Transverse colon (tissue), 4 donors: ENCODE data around the gene LRRC4C.

Experiments
- CTCF ChIP-seq, 5 experiments: fragments of 200-600 bp in 3 of 5; fragments of 450-650 bp in 2 of 5; sonication (generic) in 3 of 5; IDR thresholded peaks; 1 replicate in 2 of 5; 2 replicates in 3 of 5; pipeline ENCODE4 v1.5.1; 2016 to 2017; ENCODE audit warnings: antibody characterized with exemption in 5 of 5, inconsistent platforms in 3 of 5, mild to moderate bottlenecking in 2 of 5, moderate library complexity in 1 of 5
- POLR2A ChIP-seq: fragments of 450-650 bp; IDR thresholded peaks from one replicate; pipeline ENCODE4 v1.6.1; 2016; ENCODE audit warnings: antibody characterized with exemption, mild to moderate bottlenecking, moderate library complexity
- POLR2AphosphoS5 ChIP-seq, 3 donors: sonication (generic); formaldehyde crosslinking; IDR thresholded peaks; one replicate each; pipeline ENCODE4 v1.6.1; 2016; ENCODE audit warnings: antibody characterized with exemption in 3 of 3

GRCh38 chr11:40125054-40125453 lies 1334.4 kb downstream of the LRRC4C start:
- TF ChIP-seq CTCF (IDR thresholded peaks at IDR 0.05) (peak in 1 of 5 experiments; percentile 17), POLR2AphosphoS5 (IDR thresholded peaks at IDR 0.05) (no peak), POLR2A (no peak)
